Muscle layer of colon (tissue), 2 donors: Measurements from ENCODE around the gene POFUT2.

Experiments used
- H3K27ac ChIP-seq: one replicate; pipeline ENCODE4 v1.7.0; 2013; ENCODE audit warnings: low read depth, mild to moderate bottlenecking, low read length, moderate library complexity
- H3K27me3 ChIP-seq, 2 donors: one replicate each; pipeline ENCODE4 v1.7.0; 2013; ENCODE audit warnings: low read length in 2 of 2, mild to moderate bottlenecking in 2 of 2; ENCODE audit not compliant: insufficient read depth in 2 of 2, control insufficient read depth in 1 of 2
- H3K36me3 ChIP-seq: one replicate; pipeline ENCODE4 v1.7.0; 2013; ENCODE audit warnings: mild to moderate bottlenecking, low read length; ENCODE audit not compliant: insufficient read depth
- H3K4me1 ChIP-seq: one replicate; pipeline ENCODE4 v1.7.0; 2013; ENCODE audit warnings: mild to moderate bottlenecking, low read length; ENCODE audit not compliant: insufficient read depth
- H3K4me3 ChIP-seq, 2 donors: one replicate each; pipeline ENCODE4 v1.7.0; 2013; ENCODE audit warnings: low read length in 2 of 2, low read depth in 1 of 2, mild to moderate bottlenecking in 1 of 2, moderate library complexity in 1 of 2
- H3K9ac ChIP-seq: one replicate; pipeline ENCODE4 v1.7.0; 2013; ENCODE audit warnings: low read length
- H3K9me3 ChIP-seq: one replicate; pipeline ENCODE4 v1.7.0; 2013; ENCODE audit warnings: mild to moderate bottlenecking, low read length
- donor health status: abdominal sarcoma.
- donor health status: Adenocarcinoma of cecum.

POFUT2 gene

DNA sequence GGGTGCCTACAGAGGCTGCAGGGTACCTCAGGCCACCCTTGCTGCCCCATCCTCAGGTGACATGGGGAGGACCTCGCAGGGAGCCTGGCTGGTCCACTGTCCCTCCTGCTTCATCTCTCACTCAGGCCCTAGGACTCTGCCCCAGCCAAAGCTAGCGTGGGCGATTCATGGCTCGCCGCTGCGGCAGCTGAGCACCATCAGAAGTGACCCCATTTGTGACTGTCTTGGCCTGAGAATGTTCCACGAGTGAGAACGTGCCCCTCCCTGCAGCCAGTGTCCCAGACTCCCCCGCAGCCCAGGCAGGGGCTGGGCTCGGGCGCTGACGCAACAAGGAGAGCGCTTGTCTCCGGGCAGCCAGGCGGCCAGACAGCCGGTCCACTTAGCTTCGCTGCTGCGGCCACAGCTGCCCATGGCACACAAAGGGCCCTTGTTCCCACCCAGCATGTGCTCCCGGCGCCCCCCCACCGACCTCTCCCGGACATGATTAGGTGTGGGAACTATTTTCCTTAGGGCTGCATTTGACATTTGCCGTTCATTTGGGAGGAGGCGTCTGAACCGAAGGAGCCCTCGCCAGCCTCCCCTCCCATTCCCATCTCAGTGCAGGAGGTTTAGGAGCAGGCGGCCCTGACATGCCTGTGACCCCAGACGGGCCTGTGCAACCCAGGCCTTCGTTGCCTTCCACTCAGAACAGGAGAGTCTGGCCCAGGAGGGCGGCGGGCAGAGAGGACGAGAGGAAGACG, 19.3 kb upstream of the POFUT2 start:
- Histone ChIP-seq H3K9me3 (no peaks in the 10 kb centered on the region), H3K27me3 (no peaks in the 10 kb centered on the region), H3K4me3 (peak overlapping the region in 1 of 2 donors; percentile 33), H3K36me3 (no peaks in the 10 kb centered on the region), H3K9ac (peak overlapping the region; percentile 50), H3K27ac (peak overlapping the region; percentile 75), H3K4me1 (peaks cover 41% of the 10 kb centered on the region)

DNA sequence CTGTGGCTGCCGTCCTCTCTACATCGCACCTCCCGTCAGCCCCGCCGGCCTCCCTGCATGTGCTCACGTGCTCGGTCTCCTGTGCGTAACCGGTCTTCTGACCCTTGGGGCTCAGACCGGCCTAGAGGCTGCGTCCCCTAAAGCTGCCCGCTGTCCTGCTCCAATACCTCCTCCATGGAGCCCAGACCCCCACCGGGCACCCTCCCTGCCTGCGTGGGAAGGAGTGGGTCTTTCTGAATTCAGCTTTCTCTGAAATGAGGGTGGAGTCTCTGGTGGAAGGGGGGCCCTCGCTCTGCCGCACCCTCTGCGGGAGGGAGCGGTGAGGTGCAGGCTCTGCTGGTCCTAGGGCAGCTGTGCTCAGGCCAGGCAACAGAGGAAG, 18.7 kb upstream of the POFUT2 start:
- no peaks in the 10 kb centered on the region for H3K9me3 ChIP-seq
- H3K4me1 ChIP-seq = peaks cover 46% of the 10 kb centered on the region
- peak overlapping the region in 1 of 2 donors; percentile 24 for H3K4me3 ChIP-seq
- no peaks in the 10 kb centered on the region for H3K36me3 ChIP-seq
- peak overlapping the region; percentile 67 for H3K27ac ChIP-seq
- no peaks in the 10 kb centered on the region for H3K27me3 ChIP-seq
- peak overlapping the region; percentile 50 for H3K9ac ChIP-seq

DNA sequence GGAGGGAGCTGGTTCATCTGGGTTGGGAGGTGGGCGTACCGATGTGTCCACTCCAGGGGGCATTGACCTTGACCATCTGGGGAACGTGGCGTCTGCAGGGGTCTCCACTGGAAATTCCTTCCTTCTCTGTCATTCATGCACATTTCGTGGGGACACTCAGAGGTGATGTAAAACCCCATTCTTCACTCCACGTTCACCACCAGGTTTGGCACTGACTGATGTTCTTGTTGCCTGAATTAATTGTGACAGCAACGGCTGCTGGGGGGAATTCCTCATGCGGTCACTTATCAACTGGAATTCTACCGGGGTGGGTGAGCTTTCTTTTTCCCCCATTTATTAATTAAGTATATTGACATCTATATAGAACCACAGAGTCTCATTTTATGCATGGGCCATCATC, 18.1 kb upstream of the POFUT2 start:
- Histone ChIP-seq H3K4me3 (no peak overlapping the region), H3K27ac (peak overlapping the region; percentile 67)

DNA sequence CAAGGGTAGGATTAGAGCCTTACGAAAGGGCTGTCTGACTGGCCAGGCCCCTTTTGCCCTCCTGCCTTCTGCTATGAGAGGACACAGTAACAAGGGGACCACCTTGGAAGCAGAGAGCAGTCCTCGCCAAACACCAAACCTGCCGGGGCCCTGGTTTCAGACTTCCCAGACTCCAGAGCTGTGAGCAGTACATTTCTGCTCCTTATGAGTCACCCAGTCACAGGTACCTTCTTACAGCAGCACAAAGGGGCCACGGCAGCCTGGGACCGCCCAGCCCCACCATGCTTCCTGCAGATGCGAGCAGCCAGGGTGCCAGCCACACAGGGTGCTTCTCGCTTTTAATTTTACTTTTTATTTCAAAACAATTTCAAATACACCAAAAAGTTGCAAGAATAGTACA, 17.2 kb upstream of the POFUT2 start:
- peak overlapping the region; percentile 45 for H3K27ac ChIP-seq
- H3K4me1 ChIP-seq = peaks cover 55% of the 10 kb centered on the region

More for the DNA sequence above, 18.1 kb upstream of the POFUT2 start:
- Histone ChIP-seq H3K4me1 (peaks cover 52% of the 10 kb centered on the region), H3K9ac (no peak overlapping the region), H3K36me3 (no peaks in the 10 kb centered on the region), H3K27me3 (no peaks in the 10 kb centered on the region), H3K9me3 (no peaks in the 10 kb centered on the region)

DNA sequence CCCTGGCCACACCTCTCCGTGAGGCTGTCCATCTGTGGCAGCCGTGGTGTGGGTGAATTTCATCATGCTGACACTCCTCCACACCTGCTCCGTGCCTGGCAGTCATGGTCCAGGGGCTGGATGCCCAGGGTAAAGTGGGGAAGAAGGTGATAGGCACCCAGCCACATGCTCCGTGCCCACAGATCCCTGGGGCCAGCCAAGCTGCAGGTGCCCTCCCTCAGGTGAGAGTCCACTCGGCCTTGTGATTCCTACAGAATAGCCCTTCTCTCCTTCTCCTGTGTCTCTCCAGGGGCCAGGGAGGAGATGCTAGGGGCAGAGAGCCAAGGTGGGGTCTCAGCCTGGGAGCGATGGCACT, 16.8 kb upstream of the POFUT2 start:
- Histone ChIP-seq H3K4me1 (peaks cover 54% of the 10 kb centered on the region), H3K27ac (peak overlapping the region; percentile 45)

More for the DNA sequence above, 17.2 kb upstream of the POFUT2 start:
- Histone ChIP-seq H3K9ac (no peak overlapping the region), H3K27me3 (no peaks in the 10 kb centered on the region), H3K4me3 (no peak overlapping the region), H3K9me3 (no peaks in the 10 kb centered on the region), H3K36me3 (no peaks in the 10 kb centered on the region)

DNA sequence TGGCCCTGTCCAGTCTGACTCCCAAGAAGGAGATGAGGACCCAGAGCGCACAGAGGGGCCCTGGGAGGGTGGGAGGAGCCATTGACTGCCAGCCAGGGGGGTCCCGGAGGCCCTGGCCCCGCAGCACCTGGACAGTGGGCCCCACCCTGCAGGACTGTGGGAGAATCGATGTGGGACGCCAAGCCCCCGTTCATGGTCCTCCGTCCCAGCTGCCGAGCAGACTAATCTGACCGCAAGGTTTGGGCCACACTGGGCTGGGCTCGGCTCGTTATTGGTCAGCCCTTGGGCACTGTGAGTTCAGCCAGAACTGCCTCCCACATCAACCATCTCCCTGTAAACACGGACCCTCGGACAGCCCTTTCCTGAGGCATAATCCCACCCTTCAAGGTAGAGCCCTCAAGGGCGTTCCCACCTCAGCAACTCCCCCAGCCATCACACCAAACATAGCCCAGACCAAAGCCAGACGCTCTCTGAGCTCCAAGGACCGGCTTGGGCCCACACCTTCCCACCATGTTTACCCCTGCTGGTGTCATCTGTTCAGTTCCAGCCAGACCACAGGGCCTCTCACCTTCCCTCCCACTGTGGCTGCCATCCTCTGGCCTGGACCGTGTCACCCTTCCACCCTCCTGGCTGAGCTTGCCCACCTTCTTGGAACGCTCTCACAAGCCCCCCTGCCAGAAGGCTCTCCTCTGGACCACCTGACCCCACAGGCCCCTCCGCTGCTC, 16.2 kb upstream of the POFUT2 start:
- H3K27me3 ChIP-seq = no peaks in the 10 kb centered on the region
- H3K9ac ChIP-seq = no peak overlapping the region
- no peak overlapping the region for H3K27ac ChIP-seq
- H3K4me3 ChIP-seq = no peak overlapping the region
- H3K4me1 ChIP-seq = peaks cover 49% of the 10 kb centered on the region
- no peaks in the 10 kb centered on the region for H3K9me3 ChIP-seq
- H3K36me3 ChIP-seq = no peaks in the 10 kb centered on the region

More for the DNA sequence above, 16.8 kb upstream of the POFUT2 start:
- no peaks in the 10 kb centered on the region for H3K36me3 ChIP-seq
- H3K9ac ChIP-seq = no peak overlapping the region
- no peaks in the 10 kb centered on the region for H3K9me3 ChIP-seq
- no peaks in the 10 kb centered on the region for H3K27me3 ChIP-seq
- H3K4me3 ChIP-seq = no peak overlapping the region

DNA sequence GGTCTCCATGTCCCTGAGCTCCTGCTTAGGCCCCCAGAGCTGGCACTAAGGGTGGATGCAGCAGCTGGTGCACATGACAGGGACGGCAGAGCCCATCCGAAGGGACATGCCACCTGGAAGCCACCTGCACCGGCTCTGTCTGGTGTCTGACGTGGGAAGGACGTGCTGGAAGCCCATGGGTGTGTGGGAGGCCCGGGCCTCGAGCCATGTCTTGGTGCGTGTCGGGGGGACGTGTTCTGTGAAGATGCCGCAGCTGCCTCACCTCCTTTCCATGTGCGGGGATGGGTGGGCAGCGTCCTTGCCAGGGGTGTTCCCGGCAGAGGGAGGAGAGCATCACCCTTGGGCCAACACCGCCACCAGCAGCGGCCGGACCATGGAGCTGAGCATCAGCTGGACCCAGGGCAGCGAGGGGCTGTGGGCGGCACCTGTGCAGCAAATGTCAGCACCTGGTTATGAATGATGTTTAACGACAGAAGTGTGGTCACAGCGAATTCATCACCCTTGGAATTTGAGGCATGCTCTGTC, 15.5 kb upstream of the POFUT2 start:
- Histone ChIP-seq H3K27ac (peak overlapping the region; percentile 19), H3K36me3 (no peaks in the 10 kb centered on the region), H3K9ac (no peak overlapping the region), H3K9me3 (no peaks in the 10 kb centered on the region), H3K4me3 (no peak overlapping the region), H3K4me1 (peaks cover 41% of the 10 kb centered on the region), H3K27me3 (no peaks in the 10 kb centered on the region)

DNA sequence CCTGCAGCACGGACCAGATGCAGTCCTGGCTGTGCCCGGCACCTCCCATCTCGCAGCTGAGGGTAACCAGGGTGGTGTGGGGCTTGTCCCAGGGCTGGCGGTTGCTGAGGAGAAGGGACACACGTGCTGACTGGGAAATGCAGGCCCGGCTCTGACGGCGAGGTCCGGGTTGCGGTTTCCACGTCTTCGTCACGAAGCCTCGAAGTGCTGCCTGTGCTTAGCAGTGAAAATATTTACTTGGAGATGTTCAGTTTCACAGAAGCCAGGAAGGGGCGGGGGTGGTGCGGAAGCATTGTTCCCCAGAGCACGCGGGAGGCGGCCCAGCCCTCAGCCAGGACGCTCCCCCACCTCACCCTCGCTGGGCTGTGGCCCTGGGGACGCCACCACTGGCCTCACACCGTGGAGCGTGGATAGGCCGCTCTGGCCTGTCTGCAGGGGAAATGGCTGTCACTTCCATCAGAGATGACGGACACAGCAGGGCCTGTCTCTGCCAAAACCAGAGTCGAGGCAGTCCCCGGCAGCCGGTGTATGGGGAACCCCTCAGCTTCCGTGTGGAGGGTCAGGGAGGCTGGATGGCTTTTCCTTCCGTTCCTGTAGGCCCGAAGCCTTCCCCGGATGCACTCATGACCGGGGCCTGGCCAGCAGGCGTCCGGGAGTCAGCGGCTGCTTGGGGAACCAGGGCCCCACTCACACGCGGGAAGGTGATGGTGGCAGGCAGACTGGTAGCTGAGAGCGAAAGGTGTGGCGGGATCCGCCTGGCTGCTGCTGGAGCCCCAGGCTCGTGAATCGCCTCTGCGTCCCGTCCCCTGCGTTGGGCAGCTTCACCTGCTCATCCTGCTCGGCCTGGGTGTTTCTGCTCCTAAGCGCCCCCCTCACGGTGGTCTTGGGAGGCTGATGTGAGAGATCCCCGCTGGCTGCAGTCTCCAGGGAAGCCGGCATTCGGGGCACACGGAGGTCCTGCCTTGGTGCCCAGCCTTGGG, 14.7 kb upstream of the POFUT2 start:
- Histone ChIP-seq H3K36me3 (no peaks in the 10 kb centered on the region), H3K9ac (no peak overlapping the region), H3K4me1 (peaks cover 33% of the 10 kb centered on the region), H3K4me3 (peak overlapping the region in 1 of 2 donors; percentile 14), H3K27me3 (no peaks in the 10 kb centered on the region), H3K27ac (peak overlapping the region; percentile 81), H3K9me3 (no peaks in the 10 kb centered on the region)

DNA sequence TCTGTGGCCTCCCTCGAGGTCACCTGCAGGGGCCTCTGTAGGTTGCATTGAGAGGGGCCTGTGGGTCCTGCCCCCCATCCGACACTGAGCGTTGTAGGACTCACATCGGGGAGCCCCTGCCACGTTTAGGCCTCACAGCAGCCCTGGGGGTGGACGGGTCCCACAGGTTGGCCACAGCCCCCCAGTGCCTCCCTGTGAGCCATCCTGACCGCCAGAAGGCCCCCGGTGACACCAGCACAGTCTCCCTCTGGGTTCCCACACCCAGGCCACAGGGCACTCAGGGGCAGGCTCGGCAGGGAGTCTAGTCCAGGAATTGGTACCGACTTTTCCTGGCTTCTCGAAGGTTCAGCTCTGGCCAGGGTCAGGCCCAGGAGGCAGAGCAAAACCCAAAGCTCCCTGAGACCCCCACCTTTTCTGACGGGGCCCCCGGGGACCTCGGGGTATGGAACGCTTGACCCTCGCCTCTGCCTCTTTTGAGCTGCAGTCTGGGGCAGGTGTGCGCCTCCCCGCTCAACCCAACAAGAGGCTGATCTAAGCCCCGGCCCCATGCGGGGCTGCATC, 13.9 kb upstream of the POFUT2 start:
- Histone ChIP-seq H3K9ac (no peak overlapping the region), H3K27me3 (no peaks in the 10 kb centered on the region), H3K4me3 (peak overlapping the region in 1 of 2 donors; percentile 14), H3K36me3 (no peaks in the 10 kb centered on the region), H3K9me3 (no peaks in the 10 kb centered on the region), H3K4me1 (peaks cover 34% of the 10 kb centered on the region), H3K27ac (peak overlapping the region; percentile 81)

DNA sequence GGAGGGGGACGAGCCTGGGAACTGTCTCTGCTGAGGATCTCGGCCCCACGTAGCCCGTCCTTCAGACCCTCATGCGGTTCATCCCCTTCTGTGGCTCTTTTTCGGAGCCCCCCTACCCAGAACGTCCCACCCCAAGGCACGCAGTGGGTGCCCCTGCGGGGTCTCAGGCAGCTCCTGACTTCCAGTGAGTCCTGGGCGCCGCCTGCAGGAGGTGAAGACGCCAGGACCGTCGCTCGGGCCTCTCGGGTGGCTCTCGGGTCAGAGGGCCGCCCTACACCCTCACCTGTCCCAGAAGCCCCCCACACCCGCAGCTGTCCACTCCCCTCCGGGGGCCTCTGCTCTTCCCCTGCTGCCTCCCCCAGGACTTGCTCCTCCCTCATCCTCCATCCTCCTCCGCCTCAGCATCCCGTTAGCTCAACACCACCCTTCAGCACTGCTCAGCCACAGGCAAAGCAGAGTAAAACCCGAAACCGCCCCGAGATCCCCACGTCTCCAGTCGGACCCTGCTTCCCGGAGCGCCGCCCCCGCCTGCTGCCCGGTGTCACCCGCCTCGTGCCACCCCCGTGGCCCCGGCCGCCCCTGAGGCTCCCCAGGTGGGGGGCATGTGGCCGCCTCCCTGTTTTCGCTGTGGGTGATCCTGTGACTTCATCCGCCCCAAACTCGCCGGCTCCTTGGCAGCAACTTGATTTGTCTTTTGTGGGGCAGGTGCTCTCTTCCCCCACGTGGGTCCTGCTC, 13.3 kb upstream of the POFUT2 start:
- Histone ChIP-seq H3K4me3 (no peak overlapping the region), H3K9ac (no peak overlapping the region), H3K27ac (peak overlapping the region; percentile 81), H3K4me1 (peaks cover 35% of the 10 kb centered on the region), H3K9me3 (no peaks in the 10 kb centered on the region), H3K27me3 (no peaks in the 10 kb centered on the region), H3K36me3 (no peaks in the 10 kb centered on the region)
